H9 (cell line): Measurements from ENCODE around the gene MYO7A. TPM values are rescaled to one million over a fixed set of nuclear protein-coding genes. Genes with fewer than 3 reads are reported as not detected.

Source experiments
- DNase-seq: peaks from one replicate; pipeline ENCODE4 v3.0.0-alpha.2; 2017
- H2AFZ ChIP-seq: one replicate; pipeline ENCODE4 v1.6.1; 2013; ENCODE audit warnings: mild to moderate bottlenecking, low read length, control low read depth, moderate library complexity
- H2AK5ac ChIP-seq: 2 replicates; pipeline ENCODE4 v1.6.1; 2013; ENCODE audit warnings: low read length, control low read depth, mixed read lengths; ENCODE audit not compliant: insufficient read length
- H2BK120ac ChIP-seq: one replicate; pipeline ENCODE4 v1.6.1; 2013; ENCODE audit warnings: low read depth, mild to moderate bottlenecking, low read length, control low read depth, inconsistent platforms; ENCODE audit not compliant: poor library complexity, severe bottlenecking
- H2BK12ac ChIP-seq: 2 replicates; pipeline ENCODE4 v1.6.1; 2013; ENCODE audit warnings: low read length, control low read depth, mixed read lengths, low read depth; ENCODE audit not compliant: insufficient read length
- H2BK15ac ChIP-seq: 2 replicates; pipeline ENCODE4 v1.6.1; 2013; ENCODE audit warnings: low read depth, low read length, control low read depth
- H2BK20ac ChIP-seq: one replicate; pipeline ENCODE4 v1.6.1; 2013; ENCODE audit warnings: low read depth, mild to moderate bottlenecking, low read length, control low read depth, inconsistent platforms; ENCODE audit not compliant: poor library complexity, severe bottlenecking
- H2BK5ac ChIP-seq: 2 replicates; pipeline ENCODE4 v1.6.1; 2013; ENCODE audit warnings: low read length, control low read depth, mixed read lengths; ENCODE audit not compliant: insufficient read length
- H3K14ac ChIP-seq: 2 replicates; pipeline ENCODE4 v1.6.1; 2013; ENCODE audit warnings: low read length, control low read depth; ENCODE audit not compliant: insufficient read depth
- H3K18ac ChIP-seq: 2 replicates; pipeline ENCODE4 v1.6.1; 2013; ENCODE audit warnings: low read depth, mild to moderate bottlenecking, mixed read lengths, low read length, control low read depth; ENCODE audit not compliant: insufficient read length
- H3K23ac ChIP-seq: 2 replicates; pipeline ENCODE4 v1.6.1; 2013; ENCODE audit warnings: low read length, control low read depth, mixed read lengths, low read depth; ENCODE audit not compliant: insufficient read length
- H3K23me2 ChIP-seq: 2 replicates; pipeline ENCODE4 v1.6.1; 2013; ENCODE audit warnings: low read depth, mild to moderate bottlenecking, mixed read lengths, low read length, control low read depth; ENCODE audit not compliant: insufficient read length, poor library complexity, severe bottlenecking
- H3K27ac ChIP-seq: 2 replicates; pipeline ENCODE4 v1.5.1; 2013; ENCODE audit warnings: low read length, control low read depth, mixed read lengths, low read depth; ENCODE audit not compliant: insufficient read length
- H3K27me3 ChIP-seq: 2 replicates; pipeline ENCODE4 v1.6.1; 2013; ENCODE audit warnings: low read length, control low read depth, inconsistent platforms; ENCODE audit not compliant: insufficient read depth
- H3K4ac ChIP-seq: 2 replicates; pipeline ENCODE4 v1.6.1; 2013; ENCODE audit warnings: low read depth, mild to moderate bottlenecking, control low read depth, inconsistent platforms, low read length, moderate library complexity
- H3K4me1 ChIP-seq: 2 replicates; pipeline ENCODE4 v1.6.1; 2013; ENCODE audit warnings: low read length, control low read depth, inconsistent platforms; ENCODE audit not compliant: insufficient read depth
- H3K4me2 ChIP-seq: 2 replicates; pipeline ENCODE4 v1.6.1; 2013; ENCODE audit warnings: low read length, control low read depth, mixed read lengths; ENCODE audit not compliant: insufficient read length, insufficient read depth
- H3K56ac ChIP-seq: 2 replicates; pipeline ENCODE4 v1.6.1; 2013; ENCODE audit warnings: low read depth, mild to moderate bottlenecking, mixed read lengths, low read length, control low read depth; ENCODE audit not compliant: insufficient read length
- H3K79me1 ChIP-seq: 2 replicates; pipeline ENCODE4 v1.6.1; 2013; ENCODE audit warnings: low read depth, mild to moderate bottlenecking, moderate library complexity, low read length, control low read depth, inconsistent platforms; ENCODE audit not compliant: insufficient read depth, poor library complexity, severe bottlenecking
- H3K79me2 ChIP-seq: 2 replicates; pipeline ENCODE4 v1.6.1; 2013; ENCODE audit warnings: low read length, control low read depth, inconsistent platforms; ENCODE audit not compliant: insufficient read depth
- H3K9ac ChIP-seq: 2 replicates; pipeline ENCODE4 v1.6.1; 2013; ENCODE audit warnings: low read length, control low read depth, mixed read lengths; ENCODE audit not compliant: insufficient read length; ENCODE audit errors: extremely low read depth
- H3K9me3 ChIP-seq: one replicate; pipeline ENCODE4 v1.6.1; 2013; ENCODE audit warnings: low read depth, low read length, inconsistent platforms; ENCODE audit not compliant: control insufficient read depth
- H3T11ph ChIP-seq: one replicate; pipeline ENCODE4 v1.6.1; 2013; ENCODE audit warnings: mild to moderate bottlenecking, low read length, control low read depth, inconsistent platforms
- H4K20me1 ChIP-seq: one replicate; pipeline ENCODE4 v1.6.1; 2013; ENCODE audit not compliant: control insufficient read depth, insufficient read length, insufficient read depth
- H4K5ac ChIP-seq: 2 replicates; pipeline ENCODE4 v1.6.1; 2013; ENCODE audit warnings: low read depth, mild to moderate bottlenecking, mixed read lengths, low read length, control low read depth; ENCODE audit not compliant: insufficient read length
- H4K8ac ChIP-seq: replicated peaks from 2 replicates; pipeline ENCODE4 v1.6.1; 2013; ENCODE audit warnings: low read length, control low read depth, mixed read lengths, low read depth; ENCODE audit not compliant: insufficient read length
- H4K91ac ChIP-seq: 2 replicates; pipeline ENCODE4 v1.6.1; 2013; ENCODE audit warnings: low read depth, mild to moderate bottlenecking, moderate library complexity, mixed read lengths, low read length, control low read depth; ENCODE audit not compliant: insufficient read length
- H3K27ac Mint-ChIP-seq, 3 experiments: 2 replicates in 2 of 3; 3 replicates in 1 of 3; pipeline ENCODE4 v1.8.0; 2020 to 2021; ENCODE audit warnings: mixed read lengths in 3 of 3, mild to moderate bottlenecking in 1 of 3, moderate library complexity in 1 of 3
- H3K27me3 Mint-ChIP-seq: 2 replicates; pipeline ENCODE4 v1.8.0; 2021; ENCODE audit warnings: low read depth, mild to moderate bottlenecking, moderate library complexity, mixed read lengths
- H3K36me3 Mint-ChIP-seq, 3 experiments: 2 replicates in 2 of 3; 3 replicates in 1 of 3; pipeline ENCODE4 v1.8.0; 2020 to 2021; ENCODE audit warnings: low read depth in 3 of 3, mixed read lengths in 3 of 3; ENCODE audit not compliant: insufficient read depth in 1 of 3
- H3K4me1 Mint-ChIP-seq, 2 experiments: 2 replicates each; pipeline ENCODE4 v1.8.0; 2020; ENCODE audit warnings: mixed read lengths in 2 of 2
- H3K4me3 Mint-ChIP-seq, 2 experiments: 2 replicates in 1 of 2; 3 replicates in 1 of 2; pipeline ENCODE4 v1.8.0; 2020 to 2021; ENCODE audit warnings: mild to moderate bottlenecking in 2 of 2, mixed read lengths in 2 of 2, moderate library complexity in 1 of 2
- H3K9me3 Mint-ChIP-seq, 2 experiments: 2 replicates in 1 of 2; 3 replicates in 1 of 2; pipeline ENCODE4 v1.8.0; 2020; ENCODE audit warnings: mild to moderate bottlenecking in 2 of 2, mixed read lengths in 2 of 2, moderate library complexity in 1 of 2
- CTCF ChIP-seq: fragments of 200-600 bp; sonication (generic); conservative IDR thresholded peaks from 3 replicates; pipeline ENCODE4 v1.8.0; 2021; ENCODE audit warnings: antibody characterized with exemption, mild to moderate bottlenecking
- WGBS: extraction: QIAGEN DNeasy Blood & Tissue Kit; methylation state at CpG from one replicate; pipeline ENCODE4 v1.1.7; 2013; ENCODE audit warnings: missing lambda C conversion rate, low lambda C conversion rate, mixed read lengths; ENCODE audit not compliant: insufficient read length; ENCODE audit errors: extremely low coverage; 5-methylcytosine and 5-hydroxymethylcytosine counted together
- total RNA-seq: library from RNA; stranded (reverse); gene quantifications from 2 replicates; pipeline ENCODE4 v1.2.1, GENCODE V29; 2021

Gene MYO7A
- total RNA-seq, 1 experiment from 2014 or later = 1.6 TPM

GRCh38 chr11:77127235-77127911, 673 bp upstream of the MYO7A start:
- H4K8ac ChIP-seq = no peak overlapping the region
- no peak overlapping the region for H3K27ac ChIP-seq
- no peak overlapping the region for H3K23ac ChIP-seq
- H2BK15ac ChIP-seq = no peak overlapping the region
- no peaks in the 10 kb centered on the region for H3K79me2 ChIP-seq
- peaks cover 0 to 6% (median 0%) of the 10 kb centered on the region in 3 experiments; a peak in 3 of 7 replicates for H3K36me3 Mint-ChIP-seq
- no peaks in the 10 kb centered on the region for H3K27me3 ChIP-seq
- H4K20me1 ChIP-seq = no peaks in the 10 kb centered on the region
- no peak overlapping the region for H3K4ac ChIP-seq
- no peak overlapping the region for H2AK5ac ChIP-seq
- H3K4me3 Mint-ChIP-seq = peak overlapping the region; percentile 55 to 72
- DNase-seq = peak; percentile 72
- peaks cover 5% of the 10 kb centered on the region; the same call in 1 of the 2 replicates for H3K27me3 Mint-ChIP-seq
- no peak overlapping the region for H2BK20ac ChIP-seq
- no peak overlapping the region for H3K56ac ChIP-seq
- no peak overlapping the region; a peak in 1 of 7 replicates for H3K27ac Mint-ChIP-seq
- H4K91ac ChIP-seq = no peak overlapping the region
- H3K4me2 ChIP-seq = peak overlapping the region; percentile 54
- H3K79me1 ChIP-seq = no peaks in the 10 kb centered on the region
- no peaks in the 10 kb centered on the region for H3K9me3 ChIP-seq
- H2AFZ ChIP-seq = no peak overlapping the region
- H3T11ph ChIP-seq = no peak overlapping the region
- peaks cover 24 to 27% of the 10 kb centered on the region in 2 experiments for H3K4me1 Mint-ChIP-seq
- peaks cover 8% of the 10 kb centered on the region for H3K23me2 ChIP-seq
- no peak overlapping the region for H2BK120ac ChIP-seq
- no CpG with 5 or more reads among the region's 27 CpGs for WGBS
- H3K18ac ChIP-seq = no peak overlapping the region
- no peaks in the 10 kb centered on the region for H3K9me3 Mint-ChIP-seq
- H2BK12ac ChIP-seq = no peak overlapping the region
- H3K9ac ChIP-seq = no peak overlapping the region
- H3K4me1 ChIP-seq = no peaks in the 10 kb centered on the region
- H4K5ac ChIP-seq = no peak overlapping the region
- no peak overlapping the region for H2BK5ac ChIP-seq
- H3K14ac ChIP-seq = no peak overlapping the region
- TF ChIP-seq CTCF = peak; percentile 100
